GM12801 (cell line): Measurements from ENCODE around the gene STXBP4.

Experiments
- CTCF ChIP-seq: IDR thresholded peaks from one replicate; pipeline ENCODE4 v1.5.1; 2011; ENCODE audit warnings: control low read depth; ENCODE audit not compliant: insufficient read length; ENCODE audit errors: extremely low read depth

The STXBP4 gene

GRCh38 chr17:55053855-55054254 is 85.3 kb downstream of the STXBP4 start:
- no peak for TF ChIP-seq CTCF

- no peak for TF ChIP-seq CTCF
Observed at GRCh38 chr17:55054429-55054828, 85.9 kb downstream of the STXBP4 start.

- no peak for TF ChIP-seq CTCF
Observed at GRCh38 chr17:55056526-55056925, 88.0 kb downstream of the STXBP4 start.

GRCh38 chr17:55057184-55057583 is 88.6 kb downstream of the STXBP4 start:
- no peak for TF ChIP-seq CTCF

- TF ChIP-seq CTCF: no peak
Observed at GRCh38 chr17:55059724-55060123, 91.2 kb downstream of the STXBP4 start.

GRCh38 chr17:55062921-55063320 is 94.4 kb downstream of the STXBP4 start:
- no peak for TF ChIP-seq CTCF

GRCh38 chr17:55063885-55064874 is 95.6 kb downstream of the STXBP4 start:
- no peak for TF ChIP-seq CTCF
